ENCODE measurements around the gene PPP6R1.

PPP6R1 gene

DNA sequence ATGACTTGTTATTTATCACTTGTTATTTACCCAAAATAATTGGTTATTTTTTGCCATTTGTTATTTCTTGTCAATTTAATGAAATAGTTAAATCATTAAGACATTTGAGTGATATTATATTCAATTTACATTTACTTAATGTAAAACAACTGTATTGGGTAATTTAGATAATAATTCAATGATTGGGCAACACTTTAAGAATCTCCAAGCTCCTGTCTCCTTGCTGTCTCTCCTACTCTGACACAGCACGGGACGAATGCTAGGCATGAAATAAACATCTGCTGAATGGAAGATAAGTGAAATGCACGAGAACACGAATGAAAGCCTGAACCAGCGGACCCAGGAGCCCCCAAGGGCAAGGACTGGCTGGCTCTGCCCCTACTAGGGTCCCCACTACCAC lies 5.7 kb upstream of the PPP6R1 start:
- no peak for DNase-seq (ENCODE audit: low read depth)
- no peak overlapping the region for H3K4me3 ChIP-seq (ENCODE audit: low read depth, low read length)

DNA sequence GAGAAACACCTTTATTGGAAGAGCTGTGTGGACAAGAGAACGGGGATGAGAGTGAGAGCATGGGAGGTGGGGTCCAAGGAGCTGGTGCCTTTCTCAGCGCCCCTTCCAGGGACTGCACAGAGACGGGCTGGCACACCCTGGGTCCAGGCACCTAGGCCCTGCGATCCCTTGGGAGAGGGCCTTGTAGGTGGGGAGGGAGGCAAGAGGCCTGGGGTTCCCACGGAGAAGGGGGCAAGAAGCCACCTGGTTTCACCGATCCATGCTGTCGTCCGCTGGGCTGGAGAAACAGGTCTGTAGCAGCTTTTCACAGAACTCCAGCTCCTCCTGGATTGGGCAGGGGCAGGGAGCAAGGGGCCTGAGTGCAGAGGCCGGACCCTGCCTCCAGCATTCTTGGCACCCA lies 3.5 kb upstream of the PPP6R1 start:
- no peak overlapping the region for H3K4me3 ChIP-seq (ENCODE audit: low read depth, low read length)
- DNase-seq (ENCODE audit: low read depth): no peak

DNA sequence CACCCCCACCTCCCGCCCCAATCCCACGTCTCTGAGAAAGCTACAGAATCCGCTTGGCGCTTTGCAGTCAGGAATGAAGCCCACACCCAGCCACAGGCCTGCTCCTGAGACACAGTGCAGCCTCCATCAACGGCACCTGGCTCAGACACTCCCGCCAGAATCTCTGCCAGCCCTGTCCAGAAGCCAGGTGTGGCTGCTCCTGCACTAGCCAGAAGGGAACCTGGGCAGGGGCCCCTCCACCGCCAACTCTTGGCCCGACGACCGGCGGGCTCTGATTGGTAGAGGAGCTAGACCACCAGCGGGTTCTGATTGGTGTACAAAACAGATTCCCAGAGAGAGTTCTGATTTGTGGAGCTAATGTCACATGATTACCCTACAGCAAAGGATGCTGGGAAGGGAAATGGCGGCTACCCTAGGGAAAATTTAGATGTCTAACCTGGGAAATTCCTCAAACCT lies 2.9 kb upstream of the PPP6R1 start:
- DNase-seq (ENCODE audit: low read depth): no peak
- H3K4me3 ChIP-seq (ENCODE audit: low read depth, low read length): no peak overlapping the region

DNA sequence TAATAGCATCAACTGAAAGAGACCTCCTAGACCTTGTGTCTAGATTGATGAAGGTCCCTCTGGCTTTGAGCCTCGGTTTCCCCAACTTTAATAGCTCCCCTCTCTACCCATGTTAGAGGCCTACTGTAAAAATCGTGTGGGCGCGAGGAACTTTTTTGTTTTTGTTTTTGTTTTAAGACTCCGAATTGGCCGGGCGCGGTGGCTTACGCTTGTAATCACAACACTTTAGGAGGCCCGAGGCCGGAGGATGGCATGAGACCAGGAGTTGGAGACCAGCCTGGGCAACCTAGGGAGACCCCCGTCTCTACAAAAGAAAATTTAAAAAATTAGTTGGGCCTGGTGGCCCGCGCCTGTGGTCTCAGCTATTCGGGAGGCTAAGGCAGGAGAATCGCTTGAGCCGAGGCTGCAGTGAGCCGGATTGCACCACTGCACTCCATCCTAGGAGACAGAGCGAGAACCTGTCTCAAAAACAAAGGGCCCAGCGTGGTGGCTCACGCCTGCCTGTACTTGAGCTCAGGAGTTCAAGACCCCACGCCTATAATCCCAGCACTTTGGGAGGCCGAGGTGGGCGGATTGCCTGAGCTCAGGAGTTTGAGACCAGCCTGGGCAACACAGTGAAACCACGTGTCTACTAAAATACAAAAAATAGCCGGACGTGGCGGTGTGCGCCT lies 858 bp upstream of the PPP6R1 start:
- DNase-seq (ENCODE audit: low read depth): no peak
- H3K4me3 ChIP-seq (ENCODE audit: low read depth, low read length): peak overlapping the region; percentile 81

DNA sequence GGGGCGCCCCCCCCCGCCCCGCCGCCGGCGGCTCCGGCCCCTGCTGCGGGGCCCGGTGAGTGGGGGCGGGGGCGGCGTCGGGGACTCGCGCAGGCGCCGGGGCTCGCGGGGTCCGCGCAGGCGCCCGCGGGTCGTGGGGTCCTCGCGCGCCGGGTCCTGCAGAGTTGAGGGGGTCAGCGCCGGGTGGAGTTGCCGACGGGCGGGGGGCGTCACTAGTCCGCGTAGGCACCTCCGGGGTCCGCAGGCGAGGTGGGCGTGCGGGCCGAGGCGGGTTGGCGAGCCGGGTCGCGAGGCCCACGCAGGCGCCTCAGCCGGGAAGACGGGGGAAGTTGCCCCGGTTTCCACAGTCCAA lies 365 bp downstream of the PPP6R1 start:
- no peak for DNase-seq (ENCODE audit: low read depth)
- peak overlapping the region; percentile 81 for H3K4me3 ChIP-seq (ENCODE audit: low read depth, low read length)

DNA sequence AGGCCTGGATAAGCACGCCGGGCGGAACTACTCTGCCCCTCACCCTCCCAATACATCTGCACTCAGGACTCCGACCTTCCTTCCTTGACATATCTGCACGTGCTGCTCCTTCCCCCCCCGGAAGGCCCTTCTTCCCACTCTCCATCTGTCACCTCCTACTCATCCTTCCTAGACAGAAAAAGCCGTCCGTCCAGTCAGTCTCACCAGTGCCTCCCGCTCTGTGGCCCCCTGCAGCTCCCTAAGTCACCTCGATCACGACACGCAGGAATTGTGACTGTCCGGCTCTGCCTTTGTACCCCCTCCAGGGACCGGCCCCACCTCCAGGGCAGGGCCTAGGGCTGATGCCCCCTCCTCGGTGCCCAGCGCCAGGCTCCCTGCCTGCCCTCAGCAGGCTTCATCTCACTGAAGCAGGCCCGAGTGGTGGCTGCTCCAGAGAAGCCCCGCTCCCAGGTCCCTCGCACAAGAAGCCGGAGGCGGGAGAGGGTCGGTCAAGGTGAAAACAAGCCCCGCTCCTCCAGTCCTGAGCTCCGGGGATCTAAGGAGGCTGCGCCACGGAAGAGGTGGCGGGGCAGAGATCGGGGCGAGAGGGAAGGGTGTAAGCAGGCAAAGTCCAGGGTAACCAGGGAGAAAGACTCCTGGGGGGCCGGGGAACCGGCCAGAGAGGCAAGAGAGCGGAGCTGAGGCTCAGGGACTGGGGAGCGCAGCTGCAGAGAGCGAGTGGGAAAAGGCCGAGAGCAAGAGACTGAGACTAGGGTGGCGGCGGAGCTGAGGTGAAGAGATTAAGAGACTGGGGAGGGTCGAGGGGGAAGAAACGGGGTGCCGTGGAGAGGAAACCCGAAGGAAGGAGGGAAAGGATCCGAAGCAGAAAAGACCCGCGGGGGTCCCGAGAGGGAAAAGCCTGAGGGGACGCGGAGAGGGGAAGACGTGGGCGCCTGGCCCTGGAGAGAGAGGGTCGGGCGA lies 1.1 kb downstream of the PPP6R1 start:
- H3K4me3 ChIP-seq (ENCODE audit: low read depth, low read length): peak overlapping the region; percentile 81
- no peak for DNase-seq (ENCODE audit: low read depth)

DNA sequence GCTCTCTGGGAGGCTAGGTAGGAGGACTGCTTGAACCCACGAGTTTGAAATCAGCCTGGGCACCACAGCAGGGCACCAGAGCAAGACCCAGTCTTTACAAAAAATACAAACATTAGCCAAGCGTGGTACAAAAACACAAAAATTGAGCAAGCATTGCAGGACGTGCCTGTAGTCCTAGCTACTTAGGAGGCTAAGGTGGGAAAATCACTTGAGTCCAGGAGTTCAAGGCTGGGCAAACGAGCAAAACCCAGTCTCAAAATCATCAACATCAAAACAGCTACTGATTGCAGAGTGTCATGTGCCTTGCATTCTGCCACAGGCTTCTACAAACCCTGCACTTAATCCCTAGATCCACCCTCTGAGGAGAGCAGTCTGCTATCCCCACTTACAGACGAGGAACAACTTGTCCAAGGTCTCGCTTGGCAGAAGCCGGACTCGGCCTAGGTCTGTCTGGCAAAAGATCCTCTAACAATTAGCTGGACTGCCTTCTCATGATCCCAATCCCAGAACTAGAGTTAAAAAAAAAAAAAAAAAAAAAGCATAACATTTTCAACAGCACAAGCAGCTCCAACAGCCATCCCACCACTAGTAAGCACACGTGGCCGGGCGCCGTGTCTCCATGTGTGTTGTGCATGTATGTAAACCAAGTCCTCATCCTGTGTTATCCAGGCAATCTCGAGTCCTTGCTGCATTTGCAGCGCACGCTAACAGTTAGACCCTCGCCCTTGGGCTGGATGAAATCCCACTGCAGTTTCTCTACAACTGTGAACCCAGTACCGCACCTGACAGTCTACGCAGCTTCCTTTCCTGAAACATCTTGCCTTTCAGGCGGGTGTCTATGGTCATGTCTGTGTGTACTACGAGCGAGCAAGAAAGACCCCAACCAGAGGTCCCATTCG lies 2.0 kb downstream of the PPP6R1 start:
- DNase-seq (ENCODE audit: low read depth): no peak
- H3K4me3 ChIP-seq (ENCODE audit: low read depth, low read length): peak overlapping the region; percentile 81

DNA sequence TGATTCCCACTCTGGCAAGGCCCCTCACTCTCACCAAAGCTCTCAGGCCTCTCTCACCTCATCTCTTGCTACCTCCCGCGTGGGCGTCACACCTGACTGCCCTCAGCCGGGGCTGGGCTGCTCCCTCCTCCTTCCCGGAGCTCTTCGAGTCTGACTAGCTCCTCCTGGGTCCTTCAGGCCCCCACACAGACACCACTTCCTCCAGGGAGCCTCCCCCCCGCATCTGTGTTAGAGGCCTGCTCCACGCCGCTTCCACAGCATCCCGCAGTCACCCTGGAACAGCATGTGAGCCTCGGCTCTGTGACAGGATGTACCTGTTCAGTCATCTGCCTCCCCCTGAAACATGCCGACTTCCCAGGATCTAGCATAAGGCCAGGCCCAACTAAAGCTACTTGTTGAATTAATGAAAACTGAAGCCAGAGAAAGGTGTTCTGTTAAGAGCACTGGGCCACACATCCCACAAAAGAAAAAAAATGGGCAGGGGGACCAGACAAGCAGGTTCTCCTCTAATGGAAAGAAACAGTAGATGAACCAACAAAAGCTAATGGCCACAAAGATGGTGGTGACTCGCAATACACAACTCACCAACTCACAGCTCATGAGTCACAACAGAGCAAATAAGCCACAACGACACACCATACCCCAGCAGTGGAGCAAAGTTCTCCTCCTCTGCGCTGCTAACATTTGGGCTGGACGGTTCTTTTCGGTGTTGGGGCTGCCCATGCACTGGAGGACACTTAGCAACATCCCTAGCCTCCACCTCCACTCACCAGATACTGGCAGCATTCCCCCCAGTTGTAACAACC lies 3.0 kb downstream of the PPP6R1 start:
- H3K4me3 ChIP-seq (ENCODE audit: low read depth, low read length): no peak overlapping the region
- no peak for DNase-seq (ENCODE audit: low read depth)

DNA sequence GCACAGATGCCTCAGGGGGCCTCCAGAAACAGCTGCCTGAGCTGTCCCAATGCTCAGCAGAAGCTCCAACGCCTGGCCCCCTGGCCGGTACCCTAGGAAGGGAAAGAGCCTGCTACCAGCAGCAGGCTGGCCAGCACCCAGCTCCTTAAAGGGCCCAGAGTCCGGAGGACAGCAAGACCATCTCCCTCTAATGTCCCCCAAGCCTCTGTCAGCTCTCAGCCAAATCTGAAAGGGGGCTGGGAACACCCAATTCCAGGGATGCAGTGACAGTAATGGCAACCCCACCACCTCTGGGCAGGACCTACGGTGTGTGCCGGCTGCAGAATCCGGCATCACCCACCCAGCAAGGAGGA lies 4.2 kb downstream of the PPP6R1 start:
- no peak for DNase-seq (ENCODE audit: low read depth)
- H3K4me3 ChIP-seq (ENCODE audit: low read depth, low read length): no peak overlapping the region

DNA sequence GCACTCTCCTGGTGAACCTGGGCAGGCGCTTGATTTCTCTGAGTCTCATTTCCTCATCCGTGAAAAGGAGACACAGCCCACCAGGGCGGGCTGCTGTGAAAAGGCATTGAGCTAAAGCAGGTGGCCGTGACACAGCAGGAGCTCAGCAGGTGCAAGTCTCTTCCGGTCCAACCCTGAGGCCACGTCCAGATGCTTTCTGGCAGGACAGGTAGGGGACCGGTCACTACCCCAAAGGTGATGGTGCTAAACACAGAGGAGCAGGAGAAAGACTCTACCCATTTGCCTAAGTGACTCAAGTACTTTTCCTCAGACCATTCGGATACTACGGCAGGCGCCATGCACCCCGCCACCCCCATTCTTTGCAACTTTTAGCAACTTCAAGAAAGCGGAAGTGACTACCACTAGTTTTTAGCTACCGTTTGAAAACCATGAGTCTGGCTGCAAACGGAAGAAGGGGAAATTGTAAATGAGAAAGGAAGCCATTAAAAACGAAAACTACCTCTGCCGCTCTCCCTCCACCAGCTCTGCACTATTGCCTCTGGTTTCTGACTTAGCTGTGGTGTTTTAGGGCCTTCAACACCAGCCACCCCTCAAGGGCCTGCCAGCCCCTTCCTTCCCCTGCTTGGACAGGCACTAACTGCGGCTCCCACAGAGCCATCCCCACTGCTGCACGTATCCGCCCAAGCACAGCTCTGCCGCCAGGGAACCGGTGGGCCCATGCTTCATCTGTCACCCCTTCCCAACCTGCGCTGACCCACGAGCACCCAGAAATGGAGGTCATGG lies 4.8 kb downstream of the PPP6R1 start:
- DNase-seq (ENCODE audit: low read depth): no peak
- no peak overlapping the region for H3K4me3 ChIP-seq (ENCODE audit: low read depth, low read length)

DNA sequence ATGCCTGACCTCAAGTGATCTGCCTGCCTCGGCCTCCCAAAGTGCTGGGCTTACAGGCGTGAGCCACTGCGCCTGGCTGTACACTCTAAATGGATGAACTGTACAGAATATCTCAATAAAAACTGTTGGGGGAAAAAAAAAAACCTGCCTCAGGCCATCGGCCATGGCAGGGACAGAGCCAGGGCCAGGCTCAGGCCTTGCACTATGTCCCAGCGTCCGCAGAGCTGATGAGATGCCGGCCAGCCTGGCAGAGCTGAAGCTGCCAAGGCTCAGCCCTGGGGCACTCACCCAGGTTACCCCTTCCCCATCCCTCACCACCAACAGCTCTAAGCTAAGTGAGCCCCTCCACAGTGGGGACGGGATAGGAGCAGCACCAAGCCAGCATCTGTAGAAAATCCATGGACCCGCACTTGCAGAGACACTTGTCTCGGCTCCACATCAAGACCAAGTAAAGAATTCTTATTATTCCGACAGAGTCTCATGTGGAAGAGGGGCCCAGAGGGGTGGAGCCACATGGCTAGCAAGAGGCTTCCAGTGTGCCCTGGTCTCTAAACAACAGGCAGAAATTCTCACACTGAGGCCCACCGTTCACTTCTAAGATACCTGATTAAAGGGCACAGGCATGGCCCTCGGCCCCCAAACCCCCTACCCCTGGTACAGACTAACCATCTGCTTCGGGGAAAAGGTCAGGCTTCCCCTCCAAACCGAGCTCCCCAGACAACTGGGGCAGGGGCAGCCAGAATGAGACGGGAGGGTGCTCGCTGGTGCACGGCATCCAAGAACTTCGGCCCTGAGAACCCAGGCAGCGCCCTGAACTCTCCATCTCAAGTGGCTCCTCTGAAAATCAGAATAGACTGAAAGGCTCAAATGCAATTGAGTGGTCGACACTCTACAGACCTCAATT lies 5.8 kb downstream of the PPP6R1 start:
- no peak overlapping the region for H3K4me3 ChIP-seq (ENCODE audit: low read depth, low read length)
- no peak for DNase-seq (ENCODE audit: low read depth)

DNA sequence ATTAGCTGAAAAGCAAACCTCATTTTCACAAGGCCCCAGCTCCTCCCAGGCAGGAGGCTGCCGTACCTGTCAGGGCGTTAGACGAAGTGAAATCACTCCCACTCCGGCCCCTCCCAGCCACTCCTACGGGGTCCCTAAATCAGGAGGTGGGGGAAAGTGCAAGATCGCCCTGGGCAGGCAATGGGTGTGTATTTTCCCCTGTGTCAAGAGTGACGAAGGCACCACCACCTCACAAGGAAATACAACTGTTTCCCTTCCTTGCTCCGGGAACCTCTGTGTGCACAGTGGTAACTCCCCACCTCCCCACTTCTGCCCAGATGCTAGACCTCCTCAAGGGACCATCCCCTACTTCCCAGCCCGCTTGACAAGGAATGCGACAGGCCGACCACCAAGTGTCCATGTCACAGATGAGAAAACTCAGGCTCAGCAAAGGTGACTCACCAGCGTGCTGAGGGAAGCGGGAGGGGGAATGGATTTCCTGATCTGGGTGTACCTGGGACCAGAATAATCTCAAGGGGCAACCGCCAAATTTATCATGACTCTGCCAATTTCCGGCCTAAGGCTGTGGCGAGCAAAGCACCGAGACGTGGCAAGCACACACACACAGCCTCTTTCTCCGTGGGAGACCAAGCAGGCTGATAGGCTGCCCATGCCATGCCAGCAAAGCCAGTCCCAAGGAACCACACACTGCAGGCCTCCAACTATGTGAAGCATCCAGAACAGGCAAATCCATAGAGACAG lies 7.3 kb downstream of the PPP6R1 start:
- H3K4me3 ChIP-seq (ENCODE audit: low read depth, low read length): no peak overlapping the region

DNA sequence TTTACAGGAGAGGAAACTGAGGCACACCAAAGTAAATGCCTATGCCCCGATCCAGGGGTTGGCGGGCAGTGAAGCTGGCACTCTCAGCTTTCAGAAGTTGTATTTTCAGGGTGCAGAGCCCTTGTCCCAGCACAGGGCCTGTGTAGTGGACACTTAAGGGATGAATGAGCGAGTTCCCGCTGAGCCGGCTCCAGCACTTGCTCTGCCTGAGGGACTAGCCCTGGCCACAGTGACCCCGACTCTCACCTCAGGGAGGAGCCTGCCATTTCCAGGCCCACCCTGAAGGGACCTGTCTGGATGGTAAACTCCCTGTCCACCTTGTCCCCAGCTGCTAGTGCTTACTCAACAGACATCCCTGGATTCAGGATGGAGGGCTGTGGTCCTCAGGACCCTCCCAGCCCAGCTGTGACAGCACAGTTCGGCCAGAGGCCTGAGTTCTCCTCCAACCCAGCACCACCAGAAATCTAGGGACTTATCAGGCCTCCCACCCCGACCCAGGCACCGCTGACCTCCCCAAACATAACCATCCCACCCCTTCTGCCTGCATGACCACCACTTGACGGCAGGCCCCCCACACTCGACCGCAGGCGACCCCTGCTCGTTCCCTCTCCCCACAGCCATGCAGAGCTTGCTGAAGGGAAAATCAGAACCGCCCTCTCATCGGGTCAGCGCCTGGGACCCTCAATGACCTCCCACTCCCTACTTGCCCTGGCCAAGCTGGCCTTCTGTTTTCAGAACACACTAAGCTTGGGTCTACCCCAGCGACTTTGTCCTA lies 8.4 kb downstream of the PPP6R1 start:
- no peak for DNase-seq (ENCODE audit: low read depth)
- H3K4me3 ChIP-seq (ENCODE audit: low read depth, low read length): no peak overlapping the region

More for the DNA sequence above, 7.3 kb downstream of the PPP6R1 start:
- DNase-seq (ENCODE audit: low read depth): peak; percentile 4

DNA sequence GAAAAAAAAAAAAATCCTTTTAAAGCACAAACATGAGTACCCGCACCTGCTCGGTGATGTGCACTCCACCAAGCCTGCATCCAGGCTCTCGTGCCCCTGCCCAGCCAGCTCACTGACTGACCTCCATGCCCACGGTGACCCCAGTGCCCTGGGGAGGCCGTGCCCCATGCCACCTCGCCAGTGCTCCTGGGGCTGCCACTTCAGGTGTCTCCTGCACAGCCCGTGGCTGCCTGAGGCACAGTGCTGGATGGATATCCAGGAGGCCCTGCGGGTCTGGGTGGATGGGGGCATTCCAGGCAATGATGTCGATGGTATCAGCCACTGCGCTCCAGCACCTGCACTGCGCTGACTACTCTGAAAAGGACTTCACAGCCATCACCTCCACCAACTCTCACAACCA lies 9.0 kb downstream of the PPP6R1 start:
- H3K4me3 ChIP-seq (ENCODE audit: low read depth, low read length): no peak overlapping the region
- no peak for DNase-seq (ENCODE audit: low read depth)

DNA sequence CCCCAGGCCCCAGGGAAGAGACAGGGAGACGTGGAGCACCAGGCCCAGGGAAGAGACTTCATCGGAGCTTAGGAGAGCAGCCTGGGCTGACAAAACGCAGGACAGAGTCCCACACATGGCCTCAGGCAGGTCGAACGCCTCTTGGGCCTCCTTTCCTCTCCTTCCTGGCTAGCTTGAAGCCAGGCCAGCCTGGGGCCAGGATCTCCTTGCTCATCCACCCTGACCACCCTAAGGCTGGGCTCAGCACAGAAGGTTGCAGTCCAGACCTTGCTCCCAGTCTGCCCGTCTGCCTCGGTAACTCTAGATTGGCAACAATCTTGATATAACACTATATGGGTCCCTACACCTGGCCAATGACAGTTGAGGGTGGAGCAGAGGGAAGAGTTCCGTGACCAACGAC lies 10.1 kb downstream of the PPP6R1 start:
- no peak for DNase-seq (ENCODE audit: low read depth)
- H3K4me3 ChIP-seq (ENCODE audit: low read depth, low read length): no peak overlapping the region

DNA sequence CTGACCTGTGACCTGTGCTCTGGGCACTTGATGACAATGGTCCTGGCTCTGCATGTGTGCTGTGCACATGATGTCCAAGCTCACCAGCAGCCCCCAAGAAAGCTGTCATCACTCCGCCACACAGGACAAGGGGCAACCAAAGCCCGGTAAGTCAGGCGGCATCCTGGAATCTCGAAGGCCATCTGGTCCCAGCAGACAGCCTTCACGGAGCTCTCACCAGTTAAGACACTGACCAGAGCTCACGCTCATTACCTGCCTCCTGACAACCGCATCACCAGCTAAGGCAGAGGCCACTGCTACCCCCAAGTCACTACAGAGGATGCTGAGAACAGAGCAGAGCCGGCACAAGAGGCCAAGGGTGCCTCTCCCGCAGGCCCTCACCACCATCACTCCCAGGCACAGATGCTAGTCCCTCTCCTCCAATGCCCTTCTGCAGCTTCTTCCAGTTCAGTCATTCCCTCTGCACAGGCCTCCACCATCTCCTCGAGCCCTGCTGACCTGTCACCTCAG lies 10.6 kb downstream of the PPP6R1 start:
- H3K4me3 ChIP-seq (ENCODE audit: low read depth, low read length): no peak overlapping the region

More for the DNA sequence above, 10.6 kb downstream of the PPP6R1 start:
- DNase-seq (ENCODE audit: low read depth): no peak

Measured in skeletal muscle cell (primary cell).